ENCODE measurements around the gene NR2C2AP. TPM values are rescaled to one million over a fixed set of nuclear protein-coding genes. Genes with fewer than 3 reads are reported as not detected.
A peak's percentile ranks its signal among the peaks of the same experiment; 100 is the strongest.

Gene NR2C2AP
- total RNA-seq, 1 donor from 2014 or later, result 9.4 TPM

- no peak overlapping the region for H3K4me3 Mint-ChIP-seq
- no peaks in the 10 kb centered on the region for H3K36me3 Mint-ChIP-seq
- no peak for DNase-seq (ENCODE audit: low spot score in 2 of 2, unreplicated experiment in 2 of 2)
- H3K9me3 Mint-ChIP-seq, result no peaks in the 10 kb centered on the region
- H3K27me3 Mint-ChIP-seq (ENCODE audit: low read depth), result peaks cover 70% of the 10 kb centered on the region
- no peaks in the 10 kb centered on the region for H3K4me1 Mint-ChIP-seq
- no peak for TF ChIP-seq CTCF (IDR thresholded peaks at IDR 0.05; ENCODE audit: unreplicated experiment)
- H3K27ac Mint-ChIP-seq, result no peak overlapping the region
These were observed 24.0 kb upstream of the NR2C2AP start for GRCh38 chr19:19227217-19227616.

GRCh38 chr19:19226663-19227062, 23.4 kb upstream of the NR2C2AP start:
- Mint-ChIP-seq H3K27me3 (ENCODE audit: low read depth) (peaks cover 71% of the 10 kb centered on the region), H3K4me1 (no peaks in the 10 kb centered on the region), H3K4me3 (no peak overlapping the region), H3K36me3 (no peaks in the 10 kb centered on the region), H3K9me3 (no peaks in the 10 kb centered on the region), H3K27ac (no peak overlapping the region)
- DNase-seq (ENCODE audit: low spot score in 2 of 2, unreplicated experiment in 2 of 2), result no peak
- TF ChIP-seq CTCF (IDR thresholded peaks at IDR 0.05; ENCODE audit: unreplicated experiment), result no peak

- Mint-ChIP-seq H3K27ac (no peak overlapping the region), H3K9me3 (no peaks in the 10 kb centered on the region), H3K4me1 (no peaks in the 10 kb centered on the region), H3K36me3 (no peaks in the 10 kb centered on the region), H3K27me3 (ENCODE audit: low read depth) (peaks cover 71% of the 10 kb centered on the region), H3K4me3 (no peak overlapping the region)
- DNase-seq (ENCODE audit: low spot score in 2 of 2, unreplicated experiment in 2 of 2), result no peak
- no peak for TF ChIP-seq CTCF (IDR thresholded peaks at IDR 0.05; ENCODE audit: unreplicated experiment)
These were observed 23.0 kb upstream of the NR2C2AP start for GRCh38 chr19:19226204-19226603.

- H3K9me3 Mint-ChIP-seq, result no peaks in the 10 kb centered on the region
- peak overlapping the region; percentile 52 for H3K4me3 Mint-ChIP-seq
- DNase-seq (ENCODE audit: low spot score in 2 of 2, unreplicated experiment in 2 of 2), result peak; percentile 45 to 73
- no peak overlapping the region for H3K27ac Mint-ChIP-seq
- peak; percentile 52 for TF ChIP-seq CTCF (IDR thresholded peaks at IDR 0.05; ENCODE audit: unreplicated experiment)
- H3K27me3 Mint-ChIP-seq (ENCODE audit: low read depth), result peaks cover 72% of the 10 kb centered on the region
- H3K36me3 Mint-ChIP-seq, result no peaks in the 10 kb centered on the region
- no peaks in the 10 kb centered on the region for H3K4me1 Mint-ChIP-seq
These were observed 21.8 kb upstream of the NR2C2AP start for GRCh38 chr19:19224852-19225494.

GRCh38 chr19:19224150-19224851, 21.1 kb upstream of the NR2C2AP start:
- Mint-ChIP-seq H3K27ac (no peak overlapping the region), H3K27me3 (ENCODE audit: low read depth) (peaks cover 71% of the 10 kb centered on the region), H3K36me3 (no peaks in the 10 kb centered on the region), H3K9me3 (no peaks in the 10 kb centered on the region), H3K4me3 (no peak overlapping the region), H3K4me1 (no peaks in the 10 kb centered on the region)
- no peak for TF ChIP-seq CTCF (IDR thresholded peaks at IDR 0.05; ENCODE audit: unreplicated experiment)
- no peak for DNase-seq (ENCODE audit: low spot score in 2 of 2, unreplicated experiment in 2 of 2)

Data from mesothelial cell of epicardium (in vitro differentiated cells).